Measurements from ENCODE around the gene ZCCHC24. TPM values are rescaled to one million over a fixed set of nuclear protein-coding genes. Genes with fewer than 3 reads are reported as not detected.

ZCCHC24 gene
- total RNA-seq, 3 donors from 2014 or later = 18.7 to 50.8 (median 48.8) TPM

- Histone ChIP-seq H3K27me3 (no peaks in the 10 kb centered on the region), H3K4me3 (no peak overlapping the region), H3K27ac (peak overlapping the region in 1 of 2 donors; percentile 64), H3K9me3 (no peaks in the 10 kb centered on the region), H3K4me1 (peaks cover 37 to 49% of the 10 kb centered on the region in 2 donors), H3K36me3 (no peaks in the 10 kb centered on the region)
- intact Hi-C loops (cut with DNase I; ENCODE audit: low total_unique reads) = no loop called here
- DNase-seq (ENCODE audit: low spot score in 2 of 2) = peak in 1 of 2 donors; percentile 50
- no peak for TF ChIP-seq POLR2AphosphoS5 (IDR thresholded peaks at IDR 0.05)
- TF ChIP-seq, protein P1, sequence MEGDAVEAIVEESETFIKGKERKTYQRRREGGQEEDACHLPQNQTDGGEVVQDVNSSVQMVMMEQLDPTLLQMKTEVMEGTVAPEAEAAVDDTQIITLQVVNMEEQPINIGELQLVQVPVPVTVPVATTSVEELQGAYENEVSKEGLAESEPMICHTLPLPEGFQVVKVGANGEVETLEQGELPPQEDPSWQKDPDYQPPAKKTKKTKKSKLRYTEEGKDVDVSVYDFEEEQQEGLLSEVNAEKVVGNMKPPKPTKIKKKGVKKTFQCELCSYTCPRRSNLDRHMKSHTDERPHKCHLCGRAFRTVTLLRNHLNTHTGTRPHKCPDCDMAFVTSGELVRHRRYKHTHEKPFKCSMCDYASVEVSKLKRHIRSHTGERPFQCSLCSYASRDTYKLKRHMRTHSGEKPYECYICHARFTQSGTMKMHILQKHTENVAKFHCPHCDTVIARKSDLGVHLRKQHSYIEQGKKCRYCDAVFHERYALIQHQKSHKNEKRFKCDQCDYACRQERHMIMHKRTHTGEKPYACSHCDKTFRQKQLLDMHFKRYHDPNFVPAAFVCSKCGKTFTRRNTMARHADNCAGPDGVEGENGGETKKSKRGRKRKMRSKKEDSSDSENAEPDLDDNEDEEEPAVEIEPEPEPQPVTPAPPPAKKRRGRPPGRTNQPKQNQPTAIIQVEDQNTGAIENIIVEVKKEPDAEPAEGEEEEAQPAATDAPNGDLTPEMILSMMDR (IDR thresholded peaks at IDR 0.05) = no peak
- TF ChIP-seq POLR2A (IDR thresholded peaks at IDR 0.05) = no peak
Observed at GRCh38 chr10:79409038-79409725, 36.2 kb downstream of the ZCCHC24 start.

GRCh38 chr10:79407811-79408795 is 37.3 kb downstream of the ZCCHC24 start:
- Histone ChIP-seq H3K9me3 (no peaks in the 10 kb centered on the region), H3K27me3 (no peaks in the 10 kb centered on the region), H3K4me1 (peaks cover 45 to 53% of the 10 kb centered on the region in 2 donors), H3K27ac (peak overlapping the region in 1 of 2 donors; percentile 58), H3K36me3 (no peaks in the 10 kb centered on the region), H3K4me3 (peak overlapping the region in 1 of 3 donors; percentile 12)
- peak in 2 of 3 donors; percentile 12 to 44 for TF ChIP-seq POLR2AphosphoS5 (IDR thresholded peaks at IDR 0.05)
- TF ChIP-seq, protein P1 (IDR thresholded peaks at IDR 0.05) = no peak
- peak in 1 of 2 donors; percentile 53 for DNase-seq (ENCODE audit: low spot score in 2 of 2)
- intact Hi-C loops (cut with DNase I; ENCODE audit: low total_unique reads) = no loop called here

DNA sequence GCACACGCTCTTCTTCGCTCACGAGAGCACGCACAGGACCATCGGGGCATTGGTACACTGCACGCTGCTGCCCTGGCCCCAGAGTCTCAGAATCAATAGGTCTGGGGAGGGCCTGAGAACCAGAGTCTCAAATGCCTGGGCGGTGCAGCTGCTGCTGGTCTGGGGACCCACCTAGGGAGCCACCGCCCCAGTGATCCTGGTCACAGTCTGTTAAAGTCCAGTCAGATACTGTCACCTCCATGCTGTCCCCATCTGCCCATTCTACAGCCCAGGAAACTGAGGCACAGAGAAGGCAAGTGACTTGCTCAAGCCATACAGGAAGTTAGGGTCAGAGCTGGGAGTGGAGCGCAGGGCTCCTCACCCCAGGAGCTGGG is 38.0 kb downstream of the ZCCHC24 start:
- Histone ChIP-seq H3K27ac (peak overlapping the region in 1 of 2 donors; percentile 58), H3K4me3 (no peak overlapping the region), H3K4me1 (peaks cover 52 to 59% of the 10 kb centered on the region in 2 donors), H3K9me3 (no peaks in the 10 kb centered on the region), H3K27me3 (no peaks in the 10 kb centered on the region), H3K36me3 (no peaks in the 10 kb centered on the region)
- intact Hi-C loops (cut with DNase I; ENCODE audit: low total_unique reads) = no loop called here
- peak in 1 of 2 donors; percentile 33 for DNase-seq (ENCODE audit: low spot score in 2 of 2)
- TF ChIP-seq, protein P1 (IDR thresholded peaks at IDR 0.05) = no peak
- TF ChIP-seq POLR2AphosphoS5 (IDR thresholded peaks at IDR 0.05) = peak in 1 of 3 donors; percentile 11

- intact Hi-C loops (cut with DNase I; ENCODE audit: low total_unique reads) = no loop called here
- DNase-seq (ENCODE audit: low spot score in 2 of 2) = peak in 1 of 2 donors; percentile 65
- H3K4me3 ChIP-seq = peak overlapping the region in 1 of 3 donors; percentile 5
- H3K27ac ChIP-seq = peak overlapping the region in 1 of 2 donors; percentile 58
- H3K36me3 ChIP-seq = no peaks in the 10 kb centered on the region
- peaks cover 50 to 59% of the 10 kb centered on the region in 2 donors for H3K4me1 ChIP-seq
- no peaks in the 10 kb centered on the region for H3K27me3 ChIP-seq
- TF ChIP-seq, protein P1 (IDR thresholded peaks at IDR 0.05) = no peak
- no peak for TF ChIP-seq POLR2AphosphoS5 (IDR thresholded peaks at IDR 0.05)
- no peak for TF ChIP-seq POLR2A (IDR thresholded peaks at IDR 0.05)
- no peaks in the 10 kb centered on the region for H3K9me3 ChIP-seq
Observed at GRCh38 chr10:79406683-79407422, 38.6 kb downstream of the ZCCHC24 start.

Data from breast epithelium (tissue), 4 donors.